Caco-2 (cell line): ENCODE data around the gene STAB1. TPM values are rescaled to one million over a fixed set of nuclear protein-coding genes. Genes with fewer than 3 reads are reported as not detected.

Source experiments
- BruUV-seq: library from RNA; stranded (reverse); fragments of 400-500 nt; replicated peaks from 2 replicates; lab custom pipeline; 2021; lab: Mats Ljungman, UMichigan
- CTCF ChIA-PET: fragments of 300-600 bp; sonication (Branson Sonifier 250); formaldehyde crosslinking; loops from one replicate; lab custom pipeline; 2022; ENCODE audit warnings: antibody characterized with exemption; lab: Charles Lee
- POLR2A ChIA-PET: fragments of 300-600 bp; sonication (Branson Sonifier 250); formaldehyde crosslinking; loops from one replicate; lab custom pipeline; 2022; ENCODE audit warnings: antibody characterized with exemption; lab: Charles Lee
- DNase-seq, 2 experiments: peaks; one replicate each; pipeline versions ENCODE4 v3.0.0 to v3.0.0-alpha.2; 2020 to 2022
- H3K27me3 ChIP-seq: replicated peaks from 2 replicates; pipeline ENCODE4 v1.6.0; 2011; ENCODE audit warnings: low read length; ENCODE audit not compliant: control insufficient read depth, insufficient read depth
- H3K36me3 ChIP-seq: 2 replicates; pipeline ENCODE4 v1.5.1; 2011; ENCODE audit warnings: low read length; ENCODE audit not compliant: control insufficient read depth, insufficient read depth
- H3K4me1 ChIP-seq: fragments of 250-450 bp; sonication (Bioruptor Pico); 2 replicates; pipeline ENCODE4 v1.5.1; 2020; ENCODE audit warnings: mild to moderate bottlenecking
- H3K4me3 ChIP-seq: 2 replicates; pipeline ENCODE4 v1.5.1; 2011; ENCODE audit warnings: low read depth, mild to moderate bottlenecking, control low read depth, low read length
- H3K9me3 ChIP-seq: fragments of 250-450 bp; sonication (Bioruptor Pico); 2 replicates; pipeline ENCODE4 v1.5.1; 2020; ENCODE audit warnings: mild to moderate bottlenecking, moderate library complexity
- H3K27ac Mint-ChIP-seq: one replicate; pipeline ENCODE4 v1.8.0; 2022; ENCODE audit warnings: mixed read lengths; ENCODE audit not compliant: unreplicated experiment
- H3K27me3 Mint-ChIP-seq: one replicate; pipeline ENCODE4 v1.8.0; 2022; ENCODE audit warnings: mixed read lengths; ENCODE audit not compliant: insufficient read depth, unreplicated experiment
- H3K36me3 Mint-ChIP-seq: one replicate; pipeline ENCODE4 v1.8.0; 2022; ENCODE audit warnings: mild to moderate bottlenecking, mixed read lengths; ENCODE audit not compliant: insufficient read depth, unreplicated experiment
- H3K4me1 Mint-ChIP-seq: one replicate; pipeline ENCODE4 v1.8.0; 2022; ENCODE audit warnings: low read depth, mixed read lengths; ENCODE audit not compliant: unreplicated experiment
- H3K4me3 Mint-ChIP-seq: one replicate; pipeline ENCODE4 v1.8.0; 2022; ENCODE audit warnings: mild to moderate bottlenecking, moderate library complexity, mixed read lengths; ENCODE audit not compliant: unreplicated experiment
- H3K9me3 Mint-ChIP-seq: one replicate; pipeline ENCODE4 v1.8.0; 2022; ENCODE audit warnings: mixed read lengths; ENCODE audit not compliant: unreplicated experiment
- intact Hi-C: fragments of 100-400 bp; cut with micrococcal nuclease; formaldehyde crosslinking; loops from one replicate; pipeline ENCODE4 v1.10.0; 2022; ENCODE audit not compliant: unreplicated experiment
- total RNA-seq: library from RNA; stranded (reverse); gene quantifications from 2 replicates; pipeline ENCODE4 v1.2.3, GENCODE V29; 2022
- TF ChIP-seq, protein P1 (sequence below), 2 experiments: fragments of 200-600 bp in 1 of 2; IDR thresholded peaks; 1 replicate in 1 of 2; 2 replicates in 1 of 2; pipeline versions ENCODE4 v1.5.1 to v1.8.0; 2011 to 2022; ENCODE audit warnings: antibody characterized with exemption in 1 of 2, control low read depth in 1 of 2, inconsistent platforms in 1 of 2, low read depth in 1 of 2, low read length in 1 of 2, mild to moderate bottlenecking in 1 of 2, moderate library complexity in 1 of 2; ENCODE audit not compliant: insufficient read depth in 1 of 2, severe bottlenecking in 1 of 2, unreplicated experiment in 1 of 2

Gene STAB1
- total RNA-seq, 1 experiment from 2014 or later = 0.39 TPM

DNA sequence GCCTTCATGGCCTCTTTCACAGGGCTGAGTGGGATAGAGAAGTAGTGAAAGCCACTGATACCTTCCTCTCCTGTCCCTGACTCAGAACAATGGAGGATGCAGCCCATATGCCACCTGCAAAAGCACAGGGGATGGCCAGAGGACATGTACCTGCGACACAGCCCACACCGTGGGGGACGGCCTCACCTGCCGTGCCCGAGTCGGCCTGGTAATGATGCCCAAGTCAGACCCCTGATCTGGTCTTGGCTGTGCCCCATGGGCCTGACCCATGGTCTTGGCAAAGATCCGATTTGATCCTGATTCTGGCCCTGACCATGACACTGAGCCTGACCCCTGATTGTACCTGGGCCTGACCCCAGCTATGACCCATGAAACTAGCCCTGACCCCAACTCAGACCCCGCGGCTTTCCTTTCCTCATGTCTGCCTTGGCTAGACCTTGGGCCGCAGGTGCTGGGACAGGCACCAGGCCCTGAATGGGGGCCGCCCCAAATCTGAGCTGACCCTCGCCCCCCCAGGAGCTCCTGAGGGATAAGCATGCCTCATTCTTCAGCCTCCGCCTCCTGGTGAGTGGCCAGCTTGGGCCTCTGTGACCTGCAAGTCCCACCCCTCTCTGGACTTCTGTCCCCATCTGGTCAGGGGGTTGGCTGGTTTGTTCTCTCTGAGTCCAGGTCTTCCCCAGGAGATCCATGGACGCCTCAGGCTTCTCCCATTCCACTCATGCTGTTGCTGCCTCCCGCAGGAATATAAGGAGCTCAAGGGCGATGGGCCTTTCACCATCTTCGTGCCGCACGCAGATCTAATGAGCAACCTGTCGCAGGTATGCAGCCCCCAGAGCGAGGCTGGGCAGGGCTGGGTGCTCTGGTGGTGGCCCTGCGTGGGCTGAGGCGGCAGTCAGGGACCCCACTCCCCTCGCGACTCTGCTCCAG, 22.9 kb downstream of the STAB1 start:
- H3K9me3 Mint-ChIP-seq = no peaks in the 10 kb centered on the region
- H3K4me3 Mint-ChIP-seq = peak overlapping the region; percentile 58
- no TSS peak for BruUV-seq
- no peaks in the 10 kb centered on the region for H3K36me3 Mint-ChIP-seq
- TF ChIP-seq, protein P1, sequence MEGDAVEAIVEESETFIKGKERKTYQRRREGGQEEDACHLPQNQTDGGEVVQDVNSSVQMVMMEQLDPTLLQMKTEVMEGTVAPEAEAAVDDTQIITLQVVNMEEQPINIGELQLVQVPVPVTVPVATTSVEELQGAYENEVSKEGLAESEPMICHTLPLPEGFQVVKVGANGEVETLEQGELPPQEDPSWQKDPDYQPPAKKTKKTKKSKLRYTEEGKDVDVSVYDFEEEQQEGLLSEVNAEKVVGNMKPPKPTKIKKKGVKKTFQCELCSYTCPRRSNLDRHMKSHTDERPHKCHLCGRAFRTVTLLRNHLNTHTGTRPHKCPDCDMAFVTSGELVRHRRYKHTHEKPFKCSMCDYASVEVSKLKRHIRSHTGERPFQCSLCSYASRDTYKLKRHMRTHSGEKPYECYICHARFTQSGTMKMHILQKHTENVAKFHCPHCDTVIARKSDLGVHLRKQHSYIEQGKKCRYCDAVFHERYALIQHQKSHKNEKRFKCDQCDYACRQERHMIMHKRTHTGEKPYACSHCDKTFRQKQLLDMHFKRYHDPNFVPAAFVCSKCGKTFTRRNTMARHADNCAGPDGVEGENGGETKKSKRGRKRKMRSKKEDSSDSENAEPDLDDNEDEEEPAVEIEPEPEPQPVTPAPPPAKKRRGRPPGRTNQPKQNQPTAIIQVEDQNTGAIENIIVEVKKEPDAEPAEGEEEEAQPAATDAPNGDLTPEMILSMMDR (IDR thresholded peaks at IDR 0.05; ENCODE audit: insufficient read depth in 1 of 2, low read depth in 1 of 2, low read length in 1 of 2, severe bottlenecking in 1 of 2, unreplicated experiment in 1 of 2) = no peak
- peak in 1 of 2 experiments; percentile 23 for DNase-seq
- ChIA-PET POLR2A (interaction anchor here (0.6 kb wide), 1 partner anchor 18 kb away, joined by 4 read pairs; the partner anchor contains the start of gene UQCC5), CTCF (interaction anchor here (0.5 to 1.1 kb wide), 5 partner anchors 18 to 598 kb away, joined by 3 to 6 read pairs (median 3); partner anchors contain the start of gene UQCC5)
- intact Hi-C loops = no loop called here
- Histone ChIP-seq H3K4me3 (peak overlapping the region; percentile 34), H3K27me3 (no peaks in the 10 kb centered on the region), H3K4me1 (no peaks in the 10 kb centered on the region), H3K9me3 (no peaks in the 10 kb centered on the region), H3K36me3 (no peaks in the 10 kb centered on the region)
- H3K27ac Mint-ChIP-seq = no peak overlapping the region
- H3K4me1 Mint-ChIP-seq = no peaks in the 10 kb centered on the region
- H3K27me3 Mint-ChIP-seq = no peaks in the 10 kb centered on the region

DNA sequence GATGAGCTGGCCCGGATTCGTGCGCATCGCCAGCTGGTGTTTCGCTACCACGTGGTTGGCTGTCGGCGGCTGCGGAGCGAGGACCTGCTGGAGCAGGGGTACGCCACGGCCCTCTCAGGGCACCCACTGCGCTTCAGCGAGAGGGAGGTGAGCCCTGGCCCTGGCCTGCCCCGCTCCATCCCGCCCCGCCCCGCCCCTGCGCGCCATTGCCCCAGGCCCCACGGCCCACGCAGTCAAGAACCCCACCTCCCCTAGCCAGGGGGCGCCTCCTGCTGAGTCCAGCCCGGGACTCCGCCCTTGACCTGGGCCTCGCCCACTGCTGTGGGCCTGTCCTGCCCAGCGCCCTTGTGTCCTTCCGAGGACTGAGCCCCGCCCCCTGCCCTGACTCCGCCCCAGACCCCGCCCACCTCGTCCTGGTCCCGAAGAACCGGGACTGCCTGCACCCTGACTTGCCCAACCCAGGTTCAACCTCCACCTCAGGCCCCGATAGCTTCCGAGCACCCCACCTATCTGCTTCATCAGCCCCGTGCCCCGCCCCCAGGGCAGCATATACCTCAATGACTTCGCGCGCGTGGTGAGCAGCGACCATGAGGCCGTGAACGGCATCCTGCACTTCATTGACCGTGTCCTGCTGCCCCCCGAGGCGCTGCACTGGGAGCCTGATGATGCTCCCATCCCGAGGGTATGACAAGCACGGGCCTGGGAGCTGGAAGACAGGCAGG, 23.7 kb downstream of the STAB1 start:
- no peaks in the 10 kb centered on the region for H3K4me1 ChIP-seq
- no peaks in the 10 kb centered on the region for H3K9me3 ChIP-seq
- TF ChIP-seq, protein P1 (IDR thresholded peaks at IDR 0.05; ENCODE audit: insufficient read depth in 1 of 2, low read depth in 1 of 2, low read length in 1 of 2, severe bottlenecking in 1 of 2, unreplicated experiment in 1 of 2) = no peak
- POLR2A ChIA-PET = interaction anchor here (0.6 kb wide), 1 partner anchor 17 kb away, joined by 4 read pairs; the partner anchor contains the start of gene UQCC5
- H3K27ac Mint-ChIP-seq = no peak overlapping the region
- peak overlapping the region; percentile 34 for H3K4me3 ChIP-seq
- no peaks in the 10 kb centered on the region for H3K36me3 ChIP-seq
- peak; percentile 67 to 77 for DNase-seq
- H3K27me3 ChIP-seq = no peaks in the 10 kb centered on the region
- intact Hi-C loops = loop anchor here (1.0 kb wide), 1 partner anchor 17 kb away; the partner anchor contains the start of gene UQCC5
- H3K27me3 Mint-ChIP-seq = no peaks in the 10 kb centered on the region
- H3K4me1 Mint-ChIP-seq = no peaks in the 10 kb centered on the region
- CTCF ChIA-PET = interaction anchor here (0.5 to 1.1 kb wide), 4 partner anchors 17 to 598 kb away, joined by 3 to 6 read pairs (median 4); partner anchors contain the start of gene UQCC5
- no peaks in the 10 kb centered on the region for H3K9me3 Mint-ChIP-seq
- BruUV-seq = no TSS peak
- H3K4me3 Mint-ChIP-seq = peak overlapping the region; percentile 58
- H3K36me3 Mint-ChIP-seq = peaks cover 4% of the 10 kb centered on the region
